Activated effector memory CD4-positive, alpha-beta T cell treated with Interleukin-2 at 50 U/mL for 16 hours (primary cell): ENCODE measurements around the gene CDKL5.
"Not testable (repeated sequence)": the region's sequence is repeated elsewhere in the genome, so short reads cannot be mapped to it uniquely, and the experiment has no call there.

Experiments
- DNase-seq: peaks from one replicate; pipeline ENCODE4 v3.0.0-alpha.2; 2020

CDKL5 gene

DNA sequence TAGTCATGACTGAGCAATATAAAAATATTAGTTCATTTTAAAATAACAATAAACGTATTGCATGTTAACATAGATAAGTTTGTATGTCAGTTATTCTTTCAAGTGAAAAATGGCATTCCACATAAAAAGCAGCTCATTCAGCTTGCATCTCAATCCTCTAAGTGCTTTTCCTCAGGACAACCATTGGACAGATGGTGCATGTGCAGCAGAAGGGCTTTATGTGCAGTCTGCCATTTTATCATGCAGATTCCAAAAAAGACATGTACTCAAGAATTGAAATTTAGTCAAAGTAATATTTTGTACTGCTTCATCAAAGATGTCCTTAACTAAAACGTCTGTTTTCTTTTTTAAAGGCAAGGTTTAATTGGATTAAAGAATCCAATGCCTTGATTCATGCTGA, 153.1 kb downstream of the CDKL5 start:
- DNase-seq: no peak

GRCh38 chrX:18579495-18579894, 154.1 kb downstream of the CDKL5 start:
- no peak for DNase-seq

- no peak for DNase-seq
Observed at GRCh38 chrX:18582910-18583493, 157.6 kb downstream of the CDKL5 start.

GRCh38 chrX:18589292-18589691, 163.9 kb downstream of the CDKL5 start:
- not testable (repeated sequence) for DNase-seq

GRCh38 chrX:18591834-18592233, 166.4 kb downstream of the CDKL5 start:
- DNase-seq: no peak

GRCh38 chrX:18594079-18594478, 168.7 kb downstream of the CDKL5 start:
- no peak for DNase-seq

DNA sequence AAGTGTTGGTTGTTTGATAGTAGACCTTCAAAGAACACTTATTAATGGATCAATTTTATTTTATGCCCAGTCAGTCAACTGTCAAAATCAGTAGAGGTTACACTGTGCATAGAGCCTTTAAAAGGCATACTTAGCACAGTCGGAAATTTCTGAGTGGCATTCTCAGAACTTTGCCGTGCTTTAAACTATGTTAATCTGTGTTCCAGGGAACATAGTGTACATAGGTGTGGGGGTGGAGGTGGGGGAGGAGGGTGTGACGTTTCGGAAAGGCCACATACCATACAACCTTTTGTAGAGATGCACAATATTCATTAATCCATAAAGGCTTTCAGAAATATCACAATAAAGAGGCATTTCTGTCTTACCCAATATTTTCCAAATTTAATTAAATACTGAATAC, 170.7 kb downstream of the CDKL5 start:
- DNase-seq: no peak

GRCh38 chrX:18598413-18598812, 173.0 kb downstream of the CDKL5 start:
- no peak for DNase-seq

DNA sequence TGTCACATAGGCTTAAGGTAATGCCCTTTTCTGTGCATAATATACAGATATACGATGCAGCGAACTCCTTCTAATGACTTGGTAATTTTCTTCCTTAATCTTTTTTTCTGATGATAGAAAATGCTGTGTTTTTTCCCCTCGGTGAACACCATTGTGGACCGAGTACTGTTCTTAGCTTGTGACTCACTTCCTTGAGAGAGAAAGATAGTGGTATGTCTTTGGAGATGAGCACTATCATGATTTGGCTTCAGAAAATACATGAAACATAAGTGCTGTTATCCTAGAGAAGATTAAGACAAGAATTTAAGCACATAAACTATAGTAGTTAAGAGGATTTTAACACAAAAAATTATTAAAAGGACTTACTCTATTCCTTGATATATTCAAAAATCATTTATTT, 182.6 kb downstream of the CDKL5 start:
- DNase-seq: no peak

DNA sequence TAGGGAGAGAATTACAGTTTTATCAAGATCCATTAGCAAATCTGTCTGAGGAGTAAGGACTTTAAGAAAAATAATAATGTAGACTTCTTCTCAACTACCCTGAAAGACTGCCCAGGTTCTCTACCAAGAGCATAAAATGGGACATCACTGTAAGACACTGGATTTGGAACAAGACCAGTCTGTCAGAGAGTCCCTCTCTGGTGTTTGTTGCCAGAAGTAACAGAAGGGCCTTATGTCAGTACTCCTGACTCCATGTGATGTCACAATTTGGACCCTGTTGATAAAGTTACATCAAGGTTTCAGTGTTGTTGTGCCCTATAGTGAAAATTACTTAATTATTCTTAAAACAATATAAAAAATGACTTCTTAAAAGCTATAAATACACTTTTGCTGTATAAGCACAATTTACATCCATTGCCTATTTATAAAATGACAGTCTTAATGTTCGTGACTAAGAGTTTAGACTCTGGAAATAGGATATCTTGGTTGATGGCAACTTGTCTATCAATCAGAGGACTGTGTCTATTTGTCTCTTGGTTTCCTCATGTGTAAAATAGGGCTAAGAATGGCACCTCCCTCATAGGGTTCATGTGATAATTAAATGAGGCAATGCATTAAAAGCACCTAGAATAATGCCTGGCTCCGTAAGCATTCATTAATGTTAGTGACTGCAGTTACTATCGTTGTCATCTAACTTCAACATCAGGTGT, 188.7 kb downstream of the CDKL5 start:
- no peak for DNase-seq

GRCh38 chrX:18616688-18617406, 191.4 kb downstream of the CDKL5 start:
- no peak for DNase-seq

- DNase-seq: no peak
Observed at GRCh38 chrX:18617407-18617750, 192.0 kb downstream of the CDKL5 start.

GRCh38 chrX:18619288-18619687, 193.9 kb downstream of the CDKL5 start:
- DNase-seq: no peak

GRCh38 chrX:18620349-18620748, 194.9 kb downstream of the CDKL5 start:
- no peak for DNase-seq

DNA sequence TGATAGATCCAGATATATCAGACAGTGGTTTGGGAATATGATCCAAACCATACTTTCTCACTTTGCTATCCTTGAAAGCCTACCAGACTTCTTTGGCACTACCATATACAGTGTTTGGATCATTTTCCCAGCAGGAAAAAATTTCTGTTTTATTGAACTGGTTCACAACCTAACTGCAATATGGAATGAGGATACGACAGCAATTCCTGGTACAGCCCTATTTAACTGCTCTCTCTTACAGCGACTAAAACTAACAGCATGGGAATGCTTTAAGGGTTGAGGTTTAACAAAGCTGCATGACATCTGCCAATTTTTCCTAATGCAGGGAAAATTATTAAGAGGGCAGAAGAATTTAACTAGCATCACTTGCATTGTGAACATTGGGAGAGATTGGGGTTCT, 199.2 kb downstream of the CDKL5 start:
- DNase-seq: no peak

- DNase-seq: no peak
Observed at GRCh38 chrX:18630934-18631333, 205.5 kb downstream of the CDKL5 start.

DNA sequence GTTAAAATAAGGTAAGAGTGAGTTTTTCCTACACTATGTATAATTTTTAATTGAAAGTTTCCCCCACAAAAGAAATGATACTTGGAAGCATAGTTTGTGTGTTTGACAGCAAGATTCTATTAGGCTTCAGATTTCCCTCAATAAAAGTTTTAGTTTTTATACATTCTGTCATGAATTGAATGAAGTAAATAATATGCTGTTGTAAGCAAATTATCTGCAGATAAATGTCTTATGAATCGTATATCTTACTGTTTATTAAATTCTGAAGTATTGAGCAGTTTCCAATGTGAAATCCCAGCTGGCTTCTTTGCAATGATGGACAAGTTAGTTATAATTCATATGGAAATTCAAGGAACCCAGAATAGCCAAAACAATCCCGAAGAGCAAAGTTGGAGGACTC, 213.0 kb downstream of the CDKL5 start:
- no peak for DNase-seq

DNA sequence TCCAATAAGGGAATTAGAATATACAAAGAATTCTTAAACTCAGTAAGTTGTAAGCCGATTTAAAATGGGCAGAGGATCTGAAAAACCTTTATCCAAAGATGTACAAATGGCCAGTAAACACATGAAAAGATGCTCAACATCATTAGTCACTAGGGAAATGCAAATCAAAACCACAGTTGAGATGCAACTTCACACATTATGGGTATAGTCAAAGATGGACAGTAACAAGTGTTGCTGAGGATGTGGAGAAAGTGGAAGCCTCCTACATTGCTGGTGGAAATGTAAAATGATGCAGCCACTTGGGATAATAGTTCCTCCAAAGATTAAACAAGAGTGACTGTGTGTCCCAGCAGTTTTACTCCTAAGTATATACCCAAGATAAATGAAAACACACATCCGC, 213.9 kb downstream of the CDKL5 start:
- DNase-seq: no peak

DNA sequence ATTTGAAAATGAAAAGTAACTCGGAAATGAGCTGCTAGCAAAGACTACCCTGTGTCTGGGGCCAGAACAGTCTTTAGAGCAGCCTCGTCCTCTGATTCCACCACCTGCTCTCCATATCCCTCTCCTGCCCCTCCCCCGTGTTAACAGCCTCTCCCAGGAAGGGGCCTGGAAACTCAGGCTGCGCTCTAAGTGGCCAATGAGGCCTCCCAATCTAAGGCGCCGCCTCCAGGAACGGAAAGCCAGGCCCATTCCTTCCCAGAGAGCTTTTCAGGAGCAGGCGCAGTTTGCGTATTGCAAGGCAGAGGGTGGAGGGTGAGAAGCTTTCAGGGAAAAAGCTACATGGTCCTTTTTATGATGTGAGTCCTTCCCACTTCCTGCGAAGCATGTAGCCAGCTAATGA, 215.3 kb downstream of the CDKL5 start:
- DNase-seq: no peak

DNA sequence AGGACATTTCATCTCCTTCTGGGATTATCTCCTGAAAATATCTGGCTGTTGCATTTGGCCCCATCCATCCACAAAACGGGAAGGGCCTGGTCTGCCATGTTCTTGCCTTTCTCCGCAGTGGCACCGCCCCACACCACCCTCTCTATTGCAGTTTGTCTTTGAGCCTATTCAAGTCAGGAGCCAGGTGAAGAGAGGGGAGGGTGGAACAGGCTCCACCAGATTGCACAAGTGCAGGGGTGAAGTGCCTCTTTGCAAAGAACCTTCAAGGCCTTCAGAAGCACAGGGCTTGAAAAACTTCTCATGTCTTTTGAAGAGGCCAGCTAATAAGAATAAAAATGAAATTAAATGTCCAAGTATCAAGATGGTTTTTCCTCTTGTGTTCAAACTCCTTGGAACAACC, 217.8 kb downstream of the CDKL5 start:
- DNase-seq: no peak

DNA sequence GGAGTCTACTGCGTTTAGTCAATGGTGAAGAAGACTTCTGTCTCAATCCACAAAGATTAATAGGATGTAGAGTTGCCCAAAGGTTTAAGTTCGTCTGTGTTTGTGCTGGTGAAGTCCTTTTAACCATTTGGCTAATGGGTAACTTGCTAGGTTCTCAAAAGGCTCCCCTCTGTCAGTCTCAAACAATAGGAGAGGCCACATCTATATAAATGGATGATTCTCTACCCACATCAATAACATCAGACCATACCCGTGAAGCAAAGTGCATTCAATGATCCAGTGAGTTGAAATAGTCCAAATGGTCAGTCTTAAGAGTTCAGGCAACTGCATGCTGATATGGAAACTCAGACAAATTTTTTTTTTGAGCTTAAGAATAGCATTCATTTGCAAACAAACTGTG, 218.4 kb downstream of the CDKL5 start:
- no peak for DNase-seq

- DNase-seq: no peak
Observed at GRCh38 chrX:18647621-18648020, 222.2 kb downstream of the CDKL5 start.

DNA sequence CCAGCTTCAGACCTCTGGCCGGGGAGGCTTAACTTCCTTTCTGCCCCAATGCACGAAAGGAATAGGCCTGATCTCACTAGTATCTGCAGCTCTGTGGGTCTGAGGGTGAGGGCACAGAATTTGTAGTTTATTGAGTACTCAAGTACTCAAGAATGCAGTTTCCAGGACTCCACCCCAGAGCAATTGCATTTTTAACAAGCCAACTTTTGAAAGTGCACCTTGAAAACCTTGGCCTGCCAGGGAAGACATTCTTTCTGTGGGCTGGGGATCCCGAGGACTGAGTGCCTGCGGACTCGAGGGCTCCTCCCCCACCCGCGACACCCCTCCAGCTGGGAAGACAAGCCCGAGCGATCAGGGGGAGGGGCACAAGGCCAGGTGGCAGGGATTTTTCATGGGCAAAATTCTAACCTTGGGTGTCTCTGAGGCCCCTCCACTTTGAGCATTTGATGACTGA, 224.1 kb downstream of the CDKL5 start:
- no peak for DNase-seq

GRCh38 chrX:18650662-18651061, 225.3 kb downstream of the CDKL5 start:
- DNase-seq: no peak
